KG1 (cell line): ENCODE results near the gene ARHGAP5.

Source experiments
- DNase-seq: peaks from one replicate; lab custom pipeline; 2025; lab: John Stamatoyannopoulos, UW

ARHGAP5 gene, protein sequence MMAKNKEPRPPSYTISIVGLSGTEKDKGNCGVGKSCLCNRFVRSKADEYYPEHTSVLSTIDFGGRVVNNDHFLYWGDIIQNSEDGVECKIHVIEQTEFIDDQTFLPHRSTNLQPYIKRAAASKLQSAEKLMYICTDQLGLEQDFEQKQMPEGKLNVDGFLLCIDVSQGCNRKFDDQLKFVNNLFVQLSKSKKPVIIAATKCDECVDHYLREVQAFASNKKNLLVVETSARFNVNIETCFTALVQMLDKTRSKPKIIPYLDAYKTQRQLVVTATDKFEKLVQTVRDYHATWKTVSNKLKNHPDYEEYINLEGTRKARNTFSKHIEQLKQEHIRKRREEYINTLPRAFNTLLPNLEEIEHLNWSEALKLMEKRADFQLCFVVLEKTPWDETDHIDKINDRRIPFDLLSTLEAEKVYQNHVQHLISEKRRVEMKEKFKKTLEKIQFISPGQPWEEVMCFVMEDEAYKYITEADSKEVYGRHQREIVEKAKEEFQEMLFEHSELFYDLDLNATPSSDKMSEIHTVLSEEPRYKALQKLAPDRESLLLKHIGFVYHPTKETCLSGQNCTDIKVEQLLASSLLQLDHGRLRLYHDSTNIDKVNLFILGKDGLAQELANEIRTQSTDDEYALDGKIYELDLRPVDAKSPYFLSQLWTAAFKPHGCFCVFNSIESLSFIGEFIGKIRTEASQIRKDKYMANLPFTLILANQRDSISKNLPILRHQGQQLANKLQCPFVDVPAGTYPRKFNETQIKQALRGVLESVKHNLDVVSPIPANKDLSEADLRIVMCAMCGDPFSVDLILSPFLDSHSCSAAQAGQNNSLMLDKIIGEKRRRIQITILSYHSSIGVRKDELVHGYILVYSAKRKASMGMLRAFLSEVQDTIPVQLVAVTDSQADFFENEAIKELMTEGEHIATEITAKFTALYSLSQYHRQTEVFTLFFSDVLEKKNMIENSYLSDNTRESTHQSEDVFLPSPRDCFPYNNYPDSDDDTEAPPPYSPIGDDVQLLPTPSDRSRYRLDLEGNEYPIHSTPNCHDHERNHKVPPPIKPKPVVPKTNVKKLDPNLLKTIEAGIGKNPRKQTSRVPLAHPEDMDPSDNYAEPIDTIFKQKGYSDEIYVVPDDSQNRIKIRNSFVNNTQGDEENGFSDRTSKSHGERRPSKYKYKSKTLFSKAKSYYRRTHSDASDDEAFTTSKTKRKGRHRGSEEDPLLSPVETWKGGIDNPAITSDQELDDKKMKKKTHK (N-terminal part only)

DNA sequence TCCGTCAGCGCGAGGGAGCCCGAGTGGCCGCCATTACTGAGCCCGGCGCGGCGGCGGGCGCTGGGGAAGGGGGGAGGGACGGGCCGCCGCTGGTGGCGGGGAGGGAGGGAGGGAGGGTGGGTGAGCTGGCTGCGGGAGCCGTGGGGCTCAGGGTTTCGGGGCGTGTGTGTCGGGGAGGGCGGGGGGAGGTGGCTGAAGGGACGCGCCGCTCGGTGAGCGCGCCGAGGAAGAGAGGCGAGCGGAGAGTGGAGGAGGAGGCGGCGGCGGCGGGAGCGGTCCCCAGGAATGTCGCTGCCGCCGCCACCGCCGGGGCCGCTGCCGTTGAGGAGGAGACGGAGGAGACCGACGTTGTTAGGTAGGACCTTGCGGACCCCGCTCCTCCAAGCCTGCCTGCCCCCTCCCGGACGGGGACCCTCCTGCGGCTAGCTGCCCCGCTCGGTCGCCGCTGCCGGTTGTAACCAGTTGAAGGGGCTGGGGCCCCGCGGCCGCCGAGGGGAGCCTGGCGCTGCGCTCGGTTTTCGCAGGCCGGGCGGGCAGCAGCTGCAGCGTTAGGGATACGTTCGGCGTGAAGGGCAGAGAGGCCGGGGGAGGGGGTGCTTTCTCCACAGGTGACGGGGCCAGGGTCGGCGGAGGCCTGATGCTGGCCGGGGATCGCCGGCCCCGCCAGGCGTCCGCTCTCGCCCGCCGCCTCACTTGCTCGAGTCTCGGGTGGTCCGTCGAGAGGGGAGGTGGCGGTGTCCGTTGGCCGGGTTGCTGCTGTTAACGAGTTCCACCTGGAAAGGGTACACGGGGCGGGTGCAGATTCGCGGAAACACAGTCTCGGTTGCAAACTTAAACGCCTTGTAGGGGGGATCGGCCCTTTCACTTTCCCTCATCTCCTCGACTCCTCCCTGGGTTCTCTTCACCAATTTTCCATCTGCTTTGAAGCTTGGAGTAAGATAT lies at the start of gene ARHGAP5:
TSS of gene ARHGAP5 (plus strand) at position 224 of the 942 bp plus-strand sequence. CDS start 13,366 bp downstream, outside the sequence.
- DNase-seq, result peak; percentile 23

DNA sequence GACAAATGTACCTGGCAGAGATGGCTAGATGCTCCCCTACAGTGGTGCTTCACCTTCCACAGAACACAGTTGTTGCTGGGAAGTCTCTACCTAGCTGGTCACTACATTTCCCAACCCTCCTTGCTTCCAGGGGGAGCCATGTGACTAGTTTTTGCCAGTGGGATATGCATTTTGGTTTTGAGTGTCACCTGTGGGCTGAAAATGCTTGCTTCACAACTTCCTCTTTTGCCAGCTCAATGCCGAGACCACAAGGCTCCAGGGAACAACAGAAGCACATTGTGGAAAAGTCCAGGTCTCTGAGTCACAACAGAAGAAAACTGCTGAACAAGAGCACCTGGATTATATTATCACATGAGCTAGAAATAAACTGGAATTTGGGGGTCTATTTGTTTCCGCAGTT lies 48.5 kb upstream of the ARHGAP5 start:
- DNase-seq, result no peak

DNA sequence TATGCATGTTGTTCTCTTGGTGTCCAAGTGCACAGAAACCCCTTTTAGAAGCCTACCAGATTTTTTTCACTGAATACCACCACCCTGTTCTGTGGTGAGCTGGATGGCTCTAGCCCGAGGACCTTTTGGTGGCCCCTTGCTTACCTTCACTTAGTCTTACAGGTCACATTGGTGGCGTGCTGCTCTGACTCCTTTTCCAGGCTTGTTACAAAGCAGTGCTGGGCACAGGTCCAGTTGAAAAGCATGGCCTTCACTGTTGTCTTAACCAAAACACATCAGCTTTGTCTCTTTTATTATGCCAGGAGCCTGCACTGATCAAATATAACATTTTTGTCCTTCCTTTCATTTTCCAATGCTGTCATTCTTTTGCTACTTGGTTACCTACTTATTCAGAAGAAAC lies 43.6 kb upstream of the ARHGAP5 start:
- DNase-seq, result no peak

DNA sequence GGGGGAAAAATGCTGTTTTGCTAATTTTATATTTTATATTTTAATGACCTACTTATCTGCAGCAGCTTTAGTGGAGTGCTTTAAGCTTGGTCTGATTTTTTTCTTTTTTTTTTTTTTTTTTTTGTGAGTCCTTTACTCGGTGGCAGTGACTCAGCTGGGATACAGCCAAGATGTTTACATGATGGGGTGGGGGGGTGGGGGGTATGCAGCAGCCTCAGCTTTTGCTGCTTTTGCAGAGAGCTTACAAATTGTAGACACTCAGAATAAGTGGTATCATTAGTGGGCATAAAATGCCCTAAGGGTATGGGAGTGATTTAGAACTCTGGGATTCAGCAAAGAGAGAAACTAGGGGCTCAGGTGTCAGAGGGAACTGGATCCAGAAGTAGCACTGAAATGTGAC lies 38.2 kb upstream of the ARHGAP5 start:
- no peak for DNase-seq

DNA sequence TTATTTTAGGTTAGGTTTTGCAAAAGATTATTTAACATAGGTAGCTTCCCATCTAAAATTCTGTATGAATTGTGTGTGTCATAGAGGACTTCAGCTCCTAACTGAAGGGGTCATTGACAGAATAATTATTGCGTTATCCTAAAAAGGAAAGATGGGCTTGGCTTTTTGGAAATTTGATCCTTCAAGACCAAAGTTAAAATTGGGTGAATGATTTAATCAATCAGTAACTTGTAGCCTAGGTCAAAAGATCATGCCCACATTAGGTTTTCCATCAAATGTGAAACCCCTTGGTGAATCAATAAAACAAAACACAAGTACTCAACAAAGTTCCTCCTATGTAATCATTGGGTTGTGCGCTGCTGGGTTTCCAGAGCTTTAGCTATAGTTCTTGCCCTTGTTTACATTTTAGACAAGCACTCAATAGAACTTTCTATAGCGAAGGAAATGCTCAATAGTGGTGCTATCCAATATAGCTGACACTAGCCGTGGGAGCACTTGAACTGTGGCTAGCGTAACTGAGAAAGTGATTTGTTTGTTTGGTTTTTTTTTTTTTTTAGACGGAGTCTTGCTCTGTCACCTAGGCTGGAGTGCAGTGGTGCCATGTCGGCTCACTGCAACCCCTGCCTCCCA lies 37.6 kb upstream of the ARHGAP5 start:
- no peak for DNase-seq

DNA sequence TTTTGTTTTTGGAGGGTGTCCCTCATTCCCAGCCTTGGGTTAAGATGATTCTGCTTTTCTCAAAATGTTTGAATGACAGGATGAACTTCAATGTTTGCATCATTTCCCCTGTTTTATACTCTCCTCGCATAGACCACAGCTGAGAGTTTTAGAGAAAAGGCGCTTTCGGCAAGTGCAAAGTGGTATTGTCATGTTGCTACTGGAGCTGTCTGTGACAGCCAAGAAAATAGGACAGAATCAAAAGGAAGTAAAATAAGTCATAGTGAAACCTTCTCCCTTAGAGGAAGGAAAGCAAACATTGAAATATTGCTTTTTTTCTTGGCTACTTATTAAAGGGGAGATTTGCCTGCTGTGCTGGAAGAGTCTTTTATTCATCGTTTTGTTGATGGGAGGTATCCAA lies 33.5 kb upstream of the ARHGAP5 start:
- DNase-seq, result no peak

DNA sequence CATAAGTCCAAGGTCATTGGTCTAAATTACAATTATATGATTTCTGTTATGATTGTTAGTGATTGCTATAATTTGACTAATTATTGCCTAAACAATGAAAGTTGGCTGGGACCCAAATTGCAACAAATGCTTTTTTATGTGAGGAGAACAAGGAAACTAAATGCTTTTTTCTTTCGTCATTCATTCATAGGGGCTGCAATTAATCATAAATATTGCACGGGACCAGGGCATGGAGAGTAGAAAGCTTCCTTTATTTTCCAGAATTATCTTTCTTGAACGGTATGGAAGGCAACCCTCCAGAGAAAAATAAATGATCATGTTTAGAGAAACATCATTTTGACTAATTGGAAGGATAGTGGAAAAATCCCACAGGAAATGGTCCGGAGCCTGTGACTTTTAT lies 32.6 kb upstream of the ARHGAP5 start:
- no peak for DNase-seq

DNA sequence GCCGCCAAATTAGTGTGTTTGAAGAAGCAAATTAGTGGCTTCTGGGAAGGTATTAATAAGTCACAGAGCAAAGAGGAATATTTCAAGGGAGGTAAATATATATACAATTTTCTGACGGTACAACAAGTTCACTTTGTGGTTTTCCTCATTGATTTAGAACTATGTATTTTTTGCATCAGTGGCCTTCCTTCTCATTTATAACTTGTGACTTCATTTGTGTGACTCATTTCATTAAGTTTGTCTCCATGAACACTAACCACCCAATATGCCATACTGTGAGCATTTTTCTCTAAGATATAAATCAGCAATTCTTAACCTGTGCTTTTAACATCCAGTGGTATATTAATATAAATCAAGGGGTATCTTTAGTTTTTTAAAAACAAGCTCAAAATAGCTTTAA lies 29.3 kb upstream of the ARHGAP5 start:
- DNase-seq, result no peak

DNA sequence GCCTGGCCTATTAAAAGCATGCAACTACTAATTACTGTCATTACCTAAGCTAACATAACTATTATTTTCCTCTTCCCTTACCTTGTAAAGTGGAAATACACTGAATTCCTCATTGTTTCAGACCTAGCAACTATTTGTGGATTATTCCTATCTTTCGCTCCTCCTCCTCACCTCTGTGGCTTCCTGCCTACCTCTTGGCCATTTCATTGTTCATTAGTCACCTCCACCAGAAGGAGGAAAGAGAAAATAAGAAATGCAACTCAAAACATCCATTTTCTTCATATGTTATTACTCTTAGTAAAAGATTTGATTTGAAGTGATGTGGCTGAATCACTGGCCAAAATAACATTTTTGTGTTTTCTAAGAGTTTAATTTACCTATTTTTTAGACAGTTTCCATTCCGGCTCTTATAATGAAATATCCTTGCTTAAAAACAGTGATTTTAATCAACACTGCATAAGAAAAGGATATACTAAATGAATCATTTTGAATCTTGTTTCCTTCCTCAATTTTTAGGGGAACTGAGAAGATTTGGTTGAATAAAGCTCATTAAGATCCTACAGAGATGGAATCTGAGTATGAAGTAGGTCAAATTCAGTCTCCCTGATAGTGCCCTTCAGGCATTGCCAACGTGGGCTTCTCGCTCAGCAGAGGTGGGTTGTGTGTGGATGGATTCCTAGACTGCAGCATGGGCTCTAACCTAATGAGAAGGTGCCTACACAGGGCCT lies 27.6 kb upstream of the ARHGAP5 start:
- no peak for DNase-seq

DNA sequence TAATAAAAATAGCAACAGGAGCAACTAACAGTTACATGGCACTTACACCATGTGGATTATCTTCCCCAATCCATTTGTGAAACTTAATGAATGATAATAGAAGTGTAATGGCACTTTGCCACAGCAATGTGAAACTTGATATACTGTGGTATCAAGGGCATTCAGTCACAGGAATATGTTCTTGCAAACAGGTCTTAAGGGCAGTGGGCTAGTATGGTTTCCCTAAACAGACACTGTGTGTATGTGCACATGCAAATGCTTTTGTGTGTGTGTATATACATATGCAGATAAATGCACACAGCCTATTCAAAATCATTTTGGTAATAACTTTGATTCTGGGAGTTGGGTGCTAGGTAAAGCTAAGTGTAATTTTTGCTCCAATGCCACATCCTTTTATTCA lies 26.2 kb upstream of the ARHGAP5 start:
- no peak for DNase-seq

DNA sequence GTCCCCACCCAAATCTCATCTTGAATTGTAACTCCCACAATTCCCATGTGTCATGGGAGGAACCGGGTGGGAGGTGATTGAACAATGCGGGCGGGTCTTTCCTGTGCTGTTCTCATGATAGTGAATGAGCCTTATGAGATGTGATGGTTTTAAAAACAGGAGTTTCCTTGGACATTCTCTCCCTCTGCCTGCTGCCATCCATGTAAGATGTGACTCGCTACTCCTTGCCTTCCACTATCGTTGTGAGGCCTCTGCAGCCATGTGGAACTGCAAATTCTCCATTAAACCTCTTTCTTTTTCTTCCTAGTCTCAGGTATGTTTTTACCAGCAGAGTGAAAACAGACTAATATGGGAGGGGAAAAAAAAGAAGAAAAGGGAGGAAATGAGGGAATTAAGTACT lies 22.6 kb upstream of the ARHGAP5 start:
- DNase-seq, result no peak

DNA sequence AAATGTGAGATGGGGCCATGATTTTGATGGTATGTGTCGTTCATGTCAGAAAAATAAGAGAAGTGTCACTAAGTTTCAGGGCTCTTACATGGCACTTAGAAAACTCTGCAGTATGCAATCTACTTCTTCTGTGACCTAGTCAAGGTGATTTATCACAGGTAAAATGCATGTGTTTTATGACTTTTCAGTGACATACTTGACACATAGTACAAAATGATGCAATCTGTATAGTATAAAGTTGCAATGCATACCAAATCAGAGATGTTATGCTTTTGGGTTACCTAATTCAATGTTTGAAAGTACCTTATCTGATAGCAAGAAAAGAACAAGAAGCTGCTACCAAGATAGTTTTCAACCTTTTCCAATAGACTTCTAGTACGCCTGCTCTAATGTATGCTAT lies 21.9 kb upstream of the ARHGAP5 start:
- no peak for DNase-seq

DNA sequence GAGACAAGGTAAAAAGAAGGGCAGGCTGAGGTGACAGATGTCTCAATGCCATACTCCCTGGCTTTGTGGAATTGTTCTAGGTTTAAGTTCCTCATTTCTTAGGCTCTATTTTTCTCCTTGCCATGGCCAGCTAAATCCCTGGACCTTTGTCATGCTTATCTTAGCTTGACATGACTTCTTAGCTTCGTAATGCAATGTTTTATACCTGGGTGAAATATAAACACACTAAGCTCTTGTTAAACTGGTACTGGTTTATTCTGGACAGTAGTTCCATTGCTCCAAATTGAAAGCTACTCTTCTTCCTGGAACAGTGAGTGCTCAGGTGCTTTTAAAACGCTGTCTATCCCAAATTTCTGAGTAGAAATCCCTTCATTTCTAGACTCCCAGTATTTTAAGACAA lies 17.4 kb upstream of the ARHGAP5 start:
- DNase-seq, result no peak

DNA sequence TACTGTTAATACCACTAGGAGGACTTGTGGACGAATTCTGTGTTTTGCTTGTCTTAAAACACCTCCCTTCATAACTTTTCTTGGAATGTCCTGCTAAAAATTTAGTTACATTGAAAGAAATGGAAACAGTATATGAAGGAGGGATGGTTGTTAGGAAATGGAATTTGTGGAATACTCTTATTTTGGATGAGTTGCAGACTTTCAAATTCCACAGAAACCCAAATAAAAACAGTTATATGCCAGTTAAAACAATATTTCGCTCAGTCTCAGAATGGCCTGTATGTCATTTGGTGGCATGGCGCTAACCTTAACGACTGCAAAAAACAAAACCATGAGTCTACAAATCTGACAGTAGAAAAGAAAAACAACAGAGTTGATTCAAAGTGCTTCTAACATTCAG lies 12.2 kb upstream of the ARHGAP5 start:
- no peak for DNase-seq

DNA sequence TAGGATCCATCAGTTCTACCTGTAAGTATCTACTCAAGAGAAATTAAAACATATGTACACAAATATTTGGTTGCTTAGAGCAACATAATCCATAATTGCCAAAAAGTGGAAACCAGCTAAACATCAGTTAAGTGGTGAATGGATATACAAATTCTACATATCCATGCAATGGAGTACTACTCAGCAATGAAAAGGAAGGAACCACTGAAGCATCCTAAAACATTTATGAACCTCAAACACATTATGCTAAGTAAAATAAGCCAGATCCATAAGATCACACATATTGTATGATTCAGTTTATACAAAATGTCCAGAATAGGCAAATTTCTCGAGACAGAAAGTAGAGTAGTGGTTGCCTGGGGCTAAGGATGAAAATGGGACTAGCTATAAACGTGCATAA lies 8.4 kb upstream of the ARHGAP5 start:
- DNase-seq, result no peak

DNA sequence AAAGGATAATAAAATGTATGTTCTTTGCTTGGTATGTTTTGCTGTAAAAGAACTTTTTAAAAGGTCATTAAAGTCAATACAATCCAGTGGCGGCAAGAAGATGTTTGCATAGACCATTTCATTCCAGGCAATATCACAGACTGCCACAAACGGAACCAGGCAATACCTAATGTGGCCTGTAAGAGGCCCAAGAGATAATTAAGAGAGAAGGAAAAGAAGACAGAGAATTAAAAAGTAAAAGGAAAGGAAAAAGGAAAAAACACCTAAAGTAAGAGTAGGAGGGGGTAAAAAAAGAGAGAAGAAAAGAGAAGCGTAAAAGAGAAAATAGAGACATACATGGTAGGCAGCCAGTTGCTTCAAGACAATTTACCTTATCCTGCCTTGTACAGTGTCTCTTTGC lies 6.8 kb upstream of the ARHGAP5 start:
- no peak for DNase-seq

DNA sequence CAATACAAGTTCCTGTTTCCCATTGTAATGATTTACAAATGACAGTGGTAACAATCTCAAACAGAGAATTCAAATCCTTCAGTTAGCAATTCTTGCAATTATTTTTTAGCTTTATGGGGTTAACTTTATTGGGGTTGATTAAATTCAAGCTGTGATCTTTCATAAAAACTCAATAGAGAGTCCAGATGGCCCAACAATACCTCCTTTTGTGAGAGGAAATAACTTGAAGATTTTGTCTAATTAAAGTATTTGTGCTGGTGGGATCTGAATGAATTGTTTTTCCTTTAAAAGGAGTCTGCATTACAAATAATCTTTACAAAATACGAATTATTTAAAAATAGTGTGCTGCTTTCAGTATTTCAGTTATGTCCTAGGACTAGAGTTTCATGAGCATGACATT lies 4.4 kb upstream of the ARHGAP5 start:
- no peak for DNase-seq

DNA sequence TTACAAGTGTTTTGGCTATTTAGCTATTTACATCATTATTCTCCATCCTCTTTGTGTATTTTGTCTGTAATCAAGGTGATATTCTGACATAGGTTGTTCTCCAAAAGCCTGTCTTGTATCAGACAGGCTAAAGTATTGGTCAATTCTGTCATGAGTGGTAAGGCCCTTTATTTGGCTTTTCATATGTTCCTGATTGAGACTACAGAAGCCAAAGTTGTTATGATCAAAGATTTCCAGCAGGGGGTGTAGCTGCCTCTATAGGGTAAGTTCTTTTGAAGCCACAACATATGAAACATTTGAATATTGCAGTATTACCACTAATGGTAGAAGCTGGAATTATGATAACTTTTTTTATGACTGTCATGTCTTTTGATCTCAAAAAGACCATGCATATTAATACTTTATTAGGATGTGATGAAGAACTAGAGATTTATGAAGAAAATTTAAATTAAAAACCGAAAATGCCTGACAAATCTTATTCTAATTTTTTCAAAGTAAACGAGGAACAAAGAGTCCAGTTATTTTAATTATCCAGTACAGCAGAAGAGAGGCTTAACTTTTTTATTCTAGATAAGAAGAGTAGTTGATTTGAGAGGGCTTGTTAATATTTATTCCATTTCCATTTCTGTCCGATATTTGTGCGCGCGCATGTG lies 3.4 kb upstream of the ARHGAP5 start:
- peak; percentile 48 for DNase-seq

DNA sequence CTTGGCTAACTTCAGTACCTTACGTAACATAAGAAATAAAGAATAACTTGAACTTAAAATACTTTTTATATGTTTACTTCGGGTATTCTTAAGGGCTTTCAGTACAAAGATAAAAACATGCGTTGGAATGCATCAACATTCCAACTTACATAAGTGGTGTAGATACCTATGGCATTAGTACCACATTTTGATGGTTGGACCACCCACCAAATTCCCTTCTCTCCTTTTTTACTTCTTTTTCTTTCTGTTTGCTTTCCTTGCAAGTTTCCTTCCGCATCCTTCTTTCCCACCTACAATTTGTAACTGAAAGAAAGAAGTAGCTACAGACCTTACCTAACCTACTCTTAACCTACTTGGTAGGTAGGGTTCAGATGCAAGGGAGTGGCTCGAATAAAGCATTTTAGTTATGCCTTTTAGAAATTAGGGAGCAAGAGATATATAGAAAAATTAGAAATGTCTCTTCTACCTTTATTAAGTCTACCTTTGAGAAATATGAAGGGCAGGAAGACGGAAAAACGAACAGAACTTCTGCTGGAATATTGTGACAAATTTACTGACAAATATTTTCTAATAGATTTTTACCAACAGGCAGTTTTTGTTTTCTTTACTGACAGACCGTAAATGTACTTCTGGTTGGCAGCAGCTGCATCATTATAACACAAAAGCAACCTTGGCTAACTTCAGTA lies 2.1 kb upstream of the ARHGAP5 start:
- DNase-seq, result no peak
